Left kidney (tissue), 2 donors: ENCODE data around the gene QPCT. TPM values are rescaled to one million over a fixed set of nuclear protein-coding genes. Genes with fewer than 3 reads are reported as not detected.

Experiments
- DNase-seq: peaks from one replicate; pipeline ENCODE4 v3.0.0-alpha.2; 2013
- polyA plus RNA-seq: library from polyadenylated mRNA; unstranded; fragments of 120-200 nt; gene quantifications from one replicate; pipeline ENCODE4 v1.2.1, GENCODE V29; 2013; ENCODE audit not compliant: insufficient read length

QPCT gene
- polyA plus RNA-seq, 1 donor = 13.2 TPM

DNA sequence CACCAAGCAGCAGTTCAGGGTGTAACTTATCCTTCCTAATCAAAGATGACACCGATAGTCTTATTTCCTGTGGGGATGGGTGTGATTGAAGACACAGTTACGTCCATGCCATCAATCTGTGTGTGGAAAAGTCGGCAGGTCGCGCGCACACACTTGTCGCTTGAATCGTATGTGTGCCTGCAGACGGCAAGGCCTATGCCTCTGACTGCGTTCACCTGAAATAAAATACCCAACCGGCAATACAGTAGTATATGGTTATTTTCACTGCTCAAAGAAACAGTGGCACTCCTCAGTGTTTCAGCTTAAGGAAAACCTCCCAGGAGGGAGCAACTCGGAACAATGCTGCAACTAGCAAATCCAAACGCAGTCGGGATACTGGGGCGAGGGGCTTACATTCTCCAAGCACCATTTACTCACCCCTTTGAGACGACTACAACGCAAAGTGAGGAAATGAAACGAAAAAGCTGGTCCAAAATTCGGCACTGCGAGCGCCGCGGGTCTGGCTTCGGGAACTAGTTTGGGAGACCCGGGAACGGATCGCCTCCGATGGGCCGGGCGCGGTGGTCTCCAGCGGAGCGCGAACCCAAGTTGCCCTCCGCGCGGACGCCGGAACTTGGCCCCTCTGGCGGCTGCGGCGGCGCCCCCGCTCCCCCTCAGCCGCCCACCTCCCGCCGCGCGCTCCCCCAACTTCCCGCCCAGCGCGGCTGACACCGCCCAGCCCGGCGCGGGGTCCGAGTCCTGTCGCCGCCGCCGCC is 20.5 kb upstream of the QPCT start:
- DNase-seq = peak; percentile 51

DNA sequence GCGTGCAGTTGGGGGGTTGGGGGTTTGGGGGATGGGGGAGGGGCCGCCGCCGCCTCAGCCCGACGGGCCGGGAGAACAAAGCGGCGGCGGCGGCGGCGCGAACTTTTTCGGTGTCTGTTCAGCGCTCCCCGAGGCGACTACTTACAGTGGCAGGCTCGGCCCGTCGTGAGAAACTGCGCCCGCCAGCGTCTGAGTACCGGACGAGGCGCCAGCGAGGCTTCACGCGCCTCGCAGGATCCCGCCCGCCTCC is 20.0 kb upstream of the QPCT start:
- DNase-seq = peak; percentile 68

DNA sequence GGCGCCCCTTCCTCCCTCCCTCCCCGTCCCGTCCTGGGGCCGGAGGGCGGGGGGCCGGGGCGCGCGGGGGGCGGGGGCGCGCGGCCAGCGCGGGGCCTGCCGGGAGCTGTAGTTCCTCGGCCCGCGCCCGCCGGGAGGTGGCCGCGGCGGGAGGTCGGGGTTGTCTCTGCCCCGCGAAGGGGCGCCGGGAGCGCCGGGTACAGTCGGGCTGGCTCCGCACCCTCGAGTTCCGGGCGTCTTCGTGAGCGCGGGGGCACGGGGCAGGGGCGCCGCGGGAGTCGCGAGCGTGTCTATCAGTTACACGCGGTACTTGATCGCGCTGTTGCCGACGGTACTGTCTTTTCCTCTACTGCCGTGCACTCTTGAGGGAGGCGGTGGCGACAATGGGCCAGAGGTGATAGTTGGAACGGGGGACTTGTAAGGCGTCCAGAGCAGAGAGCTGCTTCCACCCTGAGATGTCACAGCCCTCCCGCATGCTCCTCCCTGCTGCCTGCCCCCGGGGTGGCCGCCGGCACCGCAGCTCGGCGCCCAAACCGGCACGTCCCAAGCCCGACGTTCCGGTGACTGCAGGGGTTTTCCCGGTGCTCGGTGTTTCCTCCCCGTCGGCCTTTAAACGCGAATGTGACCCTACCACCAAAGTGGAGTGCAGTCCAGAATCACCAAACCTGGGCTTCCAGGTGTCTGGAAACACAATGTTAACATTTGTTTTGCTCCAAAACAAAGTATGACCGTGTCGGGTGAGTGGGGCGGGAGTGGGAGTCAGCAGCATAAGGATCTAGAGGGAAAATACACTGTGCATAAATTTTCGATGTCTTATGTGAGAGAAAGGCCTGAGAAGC is 19.4 kb upstream of the QPCT start, which contains the start of gene PRKD3:
TSS of gene PRKD3 (minus strand) at position 48 of the 839 bp plus-strand sequence. CDS start 8,309 bp downstream, outside the sequence.
- DNase-seq = no peak

- DNase-seq = no peak
Observed at GRCh38 chr2:37325625-37326071, 18.8 kb upstream of the QPCT start.

DNA sequence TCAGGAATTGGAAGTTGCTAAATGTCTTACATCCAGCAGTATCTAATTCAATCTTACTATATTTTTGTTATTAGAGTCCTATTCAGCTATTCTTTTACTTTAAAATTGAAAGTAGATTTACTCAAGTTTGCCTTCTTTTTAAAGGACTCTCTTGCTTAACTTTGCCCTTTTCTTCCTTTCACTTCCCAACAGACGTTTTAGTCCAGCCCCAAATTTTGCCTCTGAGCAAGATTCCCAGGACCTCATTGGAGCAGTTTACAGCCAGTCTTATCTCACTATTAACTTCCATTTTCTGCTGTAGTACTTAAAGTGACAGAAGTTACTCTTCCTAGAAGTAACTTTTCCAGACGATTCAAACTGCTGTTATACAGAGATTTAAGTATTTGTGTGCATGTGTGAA is 18.1 kb upstream of the QPCT start:
- DNase-seq = no peak

GRCh38 chr2:37326866-37327634 is 17.4 kb upstream of the QPCT start:
- DNase-seq = no peak

- no peak for DNase-seq
Observed at GRCh38 chr2:37330681-37331080, 13.7 kb upstream of the QPCT start.

GRCh38 chr2:37332560-37332959 is 11.9 kb upstream of the QPCT start:
- no peak for DNase-seq

DNA sequence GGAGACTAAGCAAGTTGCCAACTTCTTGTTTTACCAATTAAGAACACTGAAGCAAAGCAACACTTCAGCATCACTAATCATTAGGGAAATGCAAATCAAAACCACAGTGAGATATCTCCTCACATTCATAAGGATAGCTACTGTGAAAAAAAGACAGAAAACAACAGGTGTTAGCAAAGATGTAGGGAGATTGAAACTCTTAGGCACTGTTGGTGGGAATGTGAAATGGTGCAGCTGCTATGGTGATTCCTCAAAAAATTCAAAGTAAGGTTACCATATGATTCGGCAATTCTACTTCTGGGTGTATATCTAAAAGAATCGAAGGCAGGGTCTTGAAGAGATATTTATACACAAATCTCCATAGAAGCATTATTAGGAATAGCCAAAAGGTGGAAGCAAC is 11.2 kb upstream of the QPCT start:
- no peak for DNase-seq

DNA sequence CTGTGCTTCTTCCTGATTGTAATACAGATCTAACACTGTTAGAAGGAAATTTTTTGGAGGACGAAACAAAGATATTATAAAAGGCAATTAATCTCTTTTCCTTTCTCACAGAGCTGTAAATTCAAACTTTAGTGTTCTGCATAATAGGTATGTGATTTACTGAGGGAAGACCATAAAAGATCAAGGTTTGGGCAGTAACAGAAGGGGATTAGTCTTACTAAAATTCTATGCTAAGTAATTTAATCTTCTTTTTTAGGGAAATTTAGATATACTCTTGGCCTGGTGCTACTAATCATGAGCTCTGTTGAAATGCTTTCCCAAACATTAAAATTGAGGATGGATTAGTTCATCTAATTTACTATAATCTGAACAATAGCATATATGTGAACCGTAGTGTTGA is 8.8 kb upstream of the QPCT start:
- DNase-seq = no peak

DNA sequence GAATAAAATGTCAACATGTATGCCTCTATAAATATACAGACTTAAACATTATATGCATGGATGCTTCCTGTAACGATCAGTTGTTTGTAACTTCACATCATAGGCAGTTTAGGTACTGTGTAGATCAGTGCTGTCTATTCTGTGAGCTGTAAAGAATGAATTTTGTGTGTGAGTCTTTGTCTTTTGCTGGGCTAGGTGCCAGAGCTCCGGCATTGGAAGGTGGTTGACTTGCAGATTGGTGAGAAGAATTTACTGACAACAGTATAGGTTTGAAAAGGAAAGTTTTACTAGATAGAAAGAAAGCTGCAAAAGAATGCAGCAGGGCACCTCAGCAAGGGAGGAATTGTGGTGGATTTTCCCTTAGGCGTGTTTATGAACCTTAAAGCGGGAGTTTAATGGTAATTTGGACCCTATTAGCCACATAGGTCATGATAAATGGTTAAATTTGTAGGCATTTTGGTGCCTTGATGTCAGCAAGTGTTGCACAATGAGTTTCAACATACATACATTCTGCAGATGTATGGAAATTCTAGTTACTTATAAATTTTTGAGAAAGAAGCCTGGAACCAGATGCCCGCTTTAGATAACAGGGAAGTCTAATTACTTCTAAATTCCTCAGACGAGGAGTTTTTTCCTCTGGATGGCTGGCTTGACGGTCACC is 6.7 kb upstream of the QPCT start:
- no peak for DNase-seq

DNA sequence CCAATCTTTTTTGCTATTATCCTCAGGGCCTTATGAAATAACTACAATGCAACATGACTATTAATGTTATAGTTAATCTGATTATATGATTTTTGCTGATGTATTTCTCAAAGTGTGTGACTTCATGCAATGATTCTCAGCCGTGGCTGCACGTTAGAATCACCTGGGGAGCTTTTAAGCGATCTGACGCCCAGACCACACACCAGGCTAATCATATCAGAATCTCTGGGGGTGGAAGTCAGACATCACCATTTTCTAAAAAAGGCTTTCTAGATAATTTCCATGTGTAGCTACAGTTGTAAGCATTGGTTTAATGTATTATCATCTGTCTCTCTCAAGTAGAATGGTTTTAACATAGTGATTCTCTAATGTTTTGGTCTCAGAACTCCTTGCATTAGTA is 5.5 kb upstream of the QPCT start:
- DNase-seq = no peak

GRCh38 chr2:37340637-37341036 is 3.8 kb upstream of the QPCT start:
- DNase-seq = no peak

GRCh38 chr2:37342591-37343220 is 1.7 kb upstream of the QPCT start:
- no peak for DNase-seq

- DNase-seq = no peak
Observed at GRCh38 chr2:37343537-37344434, 644 bp upstream of the QPCT start.

DNA sequence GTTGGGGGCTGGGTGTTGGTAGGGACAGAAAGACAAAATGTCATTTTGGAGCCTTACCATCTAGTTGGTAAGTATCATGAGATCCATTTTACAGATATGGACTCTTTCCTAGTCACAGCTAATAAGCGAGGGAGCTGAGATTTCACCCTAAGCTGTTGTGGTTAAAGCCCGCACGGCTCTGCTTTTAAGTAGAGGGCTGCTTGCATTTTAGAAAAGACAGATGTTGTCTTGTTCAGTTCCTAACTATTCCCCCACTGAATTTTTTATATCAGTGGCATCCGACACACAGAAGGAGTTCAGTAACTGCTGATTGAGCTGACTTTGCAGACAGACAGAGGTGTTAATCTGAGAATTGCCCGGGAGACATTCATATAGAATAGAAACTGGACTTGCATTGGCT is 3.7 kb downstream of the QPCT start:
- no peak for DNase-seq

GRCh38 chr2:37349231-37349860 is 4.9 kb downstream of the QPCT start:
- no peak for DNase-seq

DNA sequence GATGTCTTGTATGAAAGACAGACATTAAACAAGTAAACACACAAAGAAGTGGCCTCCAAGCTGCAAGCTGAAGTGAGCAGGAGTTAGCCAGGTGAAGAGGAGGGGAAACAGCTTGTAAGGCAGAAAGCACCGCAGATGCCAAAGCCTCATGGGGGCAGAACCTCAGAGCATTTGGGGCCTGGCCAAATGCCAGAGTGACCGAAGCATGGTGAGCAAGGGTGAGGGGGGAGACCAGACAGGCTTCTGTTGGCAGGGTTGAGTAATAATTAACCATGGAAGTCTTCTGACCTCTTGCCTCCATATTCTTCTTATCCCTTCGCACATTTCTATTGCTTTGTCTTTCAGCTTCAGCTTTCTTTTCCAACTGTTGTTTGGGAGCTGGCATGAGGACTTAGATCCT is 5.6 kb downstream of the QPCT start:
- DNase-seq = peak; percentile 56

DNA sequence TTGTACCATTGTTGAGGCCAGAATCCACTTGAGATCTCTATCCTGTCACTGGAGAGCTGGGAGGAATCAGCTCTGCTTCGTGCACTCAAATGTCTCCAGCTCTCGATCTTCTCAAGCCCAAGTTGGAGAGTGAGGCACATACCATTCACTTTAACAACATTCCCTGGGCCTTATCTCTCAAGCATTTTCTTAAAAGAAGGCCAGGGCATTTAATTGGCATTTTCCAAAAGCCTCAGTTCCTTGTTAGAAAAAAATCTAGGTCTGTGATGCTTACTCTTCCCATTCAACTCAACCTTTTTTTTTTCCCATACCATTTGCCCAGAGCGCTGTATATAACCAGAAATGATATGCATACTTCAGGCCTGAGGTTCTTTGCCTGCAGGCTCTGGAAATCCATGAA is 10.1 kb downstream of the QPCT start:
- DNase-seq = no peak

DNA sequence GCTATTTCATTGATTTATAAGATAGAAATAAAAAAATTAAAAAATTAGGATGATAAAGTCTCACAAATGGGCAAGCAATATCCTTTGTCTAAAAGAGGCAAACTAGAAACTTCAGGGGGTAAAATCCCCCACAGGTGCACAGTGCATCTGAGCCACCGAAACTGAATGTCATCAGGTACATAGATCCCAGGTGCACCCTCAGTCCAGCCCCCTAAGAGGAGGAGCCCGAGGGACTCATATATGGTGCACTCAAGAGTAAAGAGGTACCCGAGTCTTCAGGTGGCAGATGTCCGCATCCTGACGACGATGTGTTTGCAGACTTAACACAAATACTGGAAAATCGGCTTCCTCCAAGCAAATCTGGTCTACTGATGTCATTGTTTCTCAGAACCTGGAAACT is 11.3 kb downstream of the QPCT start:
- no peak for DNase-seq
